ENCODE data around the gene DZIP1. TPM values are rescaled to one million over a fixed set of nuclear protein-coding genes. Genes with fewer than 3 reads are reported as not detected.

The DZIP1 gene
- total RNA-seq = 10 to 100 TPM in 1 of 4 donors, 1 to 10 TPM in 3; 8.5 to 11.2 (median 9.6) TPM

GRCh38 chr13:95644601-95645052 lies at the start of gene DZIP1:
Gene DZIP1, minus strand, starts transcription at chr13:95644706. Its CDS starts 2,677 bp downstream, at chr13:95642029.
- no peak for TF ChIP-seq CTCF (IDR thresholded peaks at IDR 0.05; ENCODE audit: low read depth)

- TF ChIP-seq CTCF (IDR thresholded peaks at IDR 0.05; ENCODE audit: low read depth) = no peak
These were observed 45.0 kb upstream of the DZIP1 start for GRCh38 chr13:95689582-95689926.

- no peak for TF ChIP-seq CTCF (IDR thresholded peaks at IDR 0.05; ENCODE audit: low read depth)
These were observed 39.9 kb upstream of the DZIP1 start for GRCh38 chr13:95684418-95684817.

GRCh38 chr13:95679722-95680121 lies 35.2 kb upstream of the DZIP1 start:
- TF ChIP-seq CTCF (IDR thresholded peaks at IDR 0.05; ENCODE audit: low read depth) = no peak

GRCh38 chr13:95678967-95679366 lies 34.5 kb upstream of the DZIP1 start:
- TF ChIP-seq CTCF (IDR thresholded peaks at IDR 0.05; ENCODE audit: low read depth) = no peak

- TF ChIP-seq CTCF (IDR thresholded peaks at IDR 0.05; ENCODE audit: low read depth) = no peak
These were observed 33.2 kb upstream of the DZIP1 start for GRCh38 chr13:95677564-95678266.

GRCh38 chr13:95676762-95677563 lies 32.5 kb upstream of the DZIP1 start, which contains the start of gene DNAJC3:
Gene DNAJC3, plus strand, starts transcription at chr13:95677139. Its CDS starts 117 bp downstream, at chr13:95677256.
- no peak for TF ChIP-seq CTCF (IDR thresholded peaks at IDR 0.05; ENCODE audit: low read depth)

Data from subcutaneous adipose tissue (tissue), 4 donors.